ENCODE data around the gene SLCO4A1. TPM values are rescaled to one million over a fixed set of nuclear protein-coding genes. Genes with fewer than 3 reads are reported as not detected.

Gene SLCO4A1, protein sequence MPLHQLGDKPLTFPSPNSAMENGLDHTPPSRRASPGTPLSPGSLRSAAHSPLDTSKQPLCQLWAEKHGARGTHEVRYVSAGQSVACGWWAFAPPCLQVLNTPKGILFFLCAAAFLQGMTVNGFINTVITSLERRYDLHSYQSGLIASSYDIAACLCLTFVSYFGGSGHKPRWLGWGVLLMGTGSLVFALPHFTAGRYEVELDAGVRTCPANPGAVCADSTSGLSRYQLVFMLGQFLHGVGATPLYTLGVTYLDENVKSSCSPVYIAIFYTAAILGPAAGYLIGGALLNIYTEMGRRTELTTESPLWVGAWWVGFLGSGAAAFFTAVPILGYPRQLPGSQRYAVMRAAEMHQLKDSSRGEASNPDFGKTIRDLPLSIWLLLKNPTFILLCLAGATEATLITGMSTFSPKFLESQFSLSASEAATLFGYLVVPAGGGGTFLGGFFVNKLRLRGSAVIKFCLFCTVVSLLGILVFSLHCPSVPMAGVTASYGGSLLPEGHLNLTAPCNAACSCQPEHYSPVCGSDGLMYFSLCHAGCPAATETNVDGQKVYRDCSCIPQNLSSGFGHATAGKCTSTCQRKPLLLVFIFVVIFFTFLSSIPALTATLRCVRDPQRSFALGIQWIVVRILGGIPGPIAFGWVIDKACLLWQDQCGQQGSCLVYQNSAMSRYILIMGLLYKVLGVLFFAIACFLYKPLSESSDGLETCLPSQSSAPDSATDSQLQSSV
- total RNA-seq (1 to 10 TPM in 8 of 9 donors, under 1 TPM in 1; 0.39 to 8.6 (median 4.7) TPM), polyA plus RNA-seq (10 to 100 TPM in 2 of 3 donors, 1 to 10 TPM in 1; 2.9 to 27.0 (median 20.7) TPM)
- long read RNA-seq, donor 1: 0 reads
- long read RNA-seq, donor 2: 0 reads
- long read RNA-seq, donor 3: 0 reads
- long read RNA-seq, donor 4, partial matches to known transcripts: 0 of 1 reads
- long read RNA-seq, donor 4, other reads (novel, unspliced or antisense): 0 of 1 reads
- long read RNA-seq, donor 5, transcript SLCO4A1-201 (12 exons, 2,776 nt): major isoform, 9 of 13 reads
- long read RNA-seq, donor 5, partial matches to known transcripts: 0 of 13 reads
- long read RNA-seq, donor 5, other reads (novel, unspliced or antisense): 2 of 13 reads
- long read RNA-seq, donor 6, partial matches to known transcripts: 0 of 1 reads
- long read RNA-seq, donor 6, other reads (novel, unspliced or antisense): 0 of 1 reads
- long read RNA-seq, donor 7: 0 reads
- long read RNA-seq, donor 8: 0 reads
- long read RNA-seq, donor 9: 0 reads
- long read RNA-seq, donor 10: 0 reads

DNA sequence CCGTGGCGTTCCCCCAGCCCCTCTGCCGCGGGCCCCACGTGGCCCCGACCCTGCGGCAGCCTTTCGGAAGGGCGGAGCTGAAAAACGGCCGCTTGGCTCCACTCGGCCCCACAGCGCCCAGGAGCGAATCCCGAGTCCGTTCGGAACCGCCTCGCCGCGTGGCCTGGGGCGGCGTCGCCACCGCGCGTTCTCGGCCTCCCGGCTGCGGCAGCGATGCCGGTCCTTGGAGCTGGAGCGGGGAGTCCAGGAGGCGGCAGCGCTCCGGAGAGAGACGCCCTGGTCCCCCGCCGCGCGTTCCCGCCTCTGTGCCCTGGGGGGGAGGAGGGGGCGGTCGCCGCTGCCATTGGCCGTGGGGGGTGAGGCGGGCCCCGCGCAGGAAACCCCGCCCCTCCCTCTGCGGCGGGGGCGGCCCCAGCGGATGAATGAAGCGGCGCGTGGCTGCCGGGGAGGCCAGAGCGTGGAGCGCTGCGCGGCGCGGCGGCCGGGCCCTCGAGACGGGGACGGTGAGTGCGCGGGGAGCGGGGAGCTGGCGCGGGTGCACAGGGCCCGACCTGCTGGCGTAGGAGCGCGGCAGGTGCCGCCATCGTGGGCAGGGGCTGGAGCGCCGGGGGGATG lies at the start of gene SLCO4A1:
TSS of gene SLCO4A1 (plus strand) at position 453 of the 615 bp plus-strand sequence. CDS start 13,952 bp downstream, outside the sequence.
- TF ChIP-seq POLR2A (IDR thresholded peaks at IDR 0.05) (peak; percentile 15 to 65), CTCF (IDR thresholded peaks at IDR 0.05) (peak in 1 of 6 experiments; percentile 4)
- Histone ChIP-seq H3K4me3 (peak within 1 kb of the TSS in 2 of 4 donors; percentile 52 to 59), H3K36me3 (replicated peaks in 1 of 2) (no peaks in the 10 kb centered on the region), H3K27ac (peak within 1 kb of the TSS in 2 of 5 donors; percentile 56 to 83), H3K9me3 (replicated peaks in 1 of 3) (no peaks in the 10 kb centered on the region), H3K27me3 (peaks cover 5% of the 10 kb centered on the region), H3K4me1 (replicated peaks in 1 of 2) (peaks cover 12 to 25% of the 10 kb centered on the region in 2 donors)
- WGBS, 4 donors: 0 to 1% (median 0%) methylated on average over 28 to 82 of the region's 82 CpGs; no CpG with 5 or more reads in 1 of the 4 donors
- intact Hi-C loops (cut with DNase I): no loop called here
- DNase-seq: peak; percentile 60 to 81 (median 73)

DNA sequence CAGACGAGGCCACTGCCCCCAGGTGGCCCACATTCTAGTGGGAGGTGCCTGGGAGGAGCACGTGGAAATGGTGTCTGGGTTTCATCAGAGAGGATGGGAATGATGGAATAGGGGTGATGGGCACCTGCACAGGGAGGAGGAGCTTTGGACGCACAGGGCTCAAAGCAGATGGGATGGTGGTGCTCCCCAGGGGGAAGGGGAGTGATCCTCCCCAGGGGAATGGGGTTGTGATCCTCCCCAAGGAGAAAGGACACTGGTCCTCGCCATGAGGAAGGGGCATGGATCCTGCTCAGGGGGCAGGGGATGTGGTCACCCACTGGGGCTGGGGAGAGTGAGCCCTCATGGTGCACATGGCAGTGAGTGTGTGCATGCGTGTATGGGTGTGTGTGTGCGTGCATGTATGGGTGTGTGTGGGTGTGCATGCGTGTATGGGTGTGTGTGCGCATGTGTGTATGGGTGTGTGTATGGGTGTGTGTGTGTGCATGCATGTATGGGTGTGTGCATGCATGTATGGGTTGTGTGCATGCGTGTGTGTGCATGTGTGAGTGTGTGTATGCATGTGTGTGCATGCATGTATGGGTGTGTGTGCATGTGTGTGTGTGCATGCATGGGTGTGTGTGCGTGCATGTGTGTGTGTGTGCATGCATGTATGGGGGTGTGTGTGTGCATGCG lies 49.7 kb upstream of the SLCO4A1 start:
- TF ChIP-seq CTCF (IDR thresholded peaks at IDR 0.05) (no peak), POLR2A (IDR thresholded peaks at IDR 0.05) (no peak)
- intact Hi-C loops (cut with DNase I): no loop called here
- H3K4me1 ChIP-seq (replicated peaks in 1 of 2): peaks cover 4 to 18% of the 10 kb centered on the region in 2 donors
- H3K9me3 ChIP-seq (replicated peaks in 1 of 3): no peaks in the 10 kb centered on the region
- H3K36me3 ChIP-seq (replicated peaks in 1 of 2): no peaks in the 10 kb centered on the region
- H3K4me3 ChIP-seq: no peak overlapping the region
- no peak overlapping the region for H3K27ac ChIP-seq
- no peak for DNase-seq
- WGBS, 4 donors: 60 to 79% (median 73%) methylated on average over 10 to 11 of the region's 11 CpGs
- H3K27me3 ChIP-seq: peaks cover 15% of the 10 kb centered on the region

DNA sequence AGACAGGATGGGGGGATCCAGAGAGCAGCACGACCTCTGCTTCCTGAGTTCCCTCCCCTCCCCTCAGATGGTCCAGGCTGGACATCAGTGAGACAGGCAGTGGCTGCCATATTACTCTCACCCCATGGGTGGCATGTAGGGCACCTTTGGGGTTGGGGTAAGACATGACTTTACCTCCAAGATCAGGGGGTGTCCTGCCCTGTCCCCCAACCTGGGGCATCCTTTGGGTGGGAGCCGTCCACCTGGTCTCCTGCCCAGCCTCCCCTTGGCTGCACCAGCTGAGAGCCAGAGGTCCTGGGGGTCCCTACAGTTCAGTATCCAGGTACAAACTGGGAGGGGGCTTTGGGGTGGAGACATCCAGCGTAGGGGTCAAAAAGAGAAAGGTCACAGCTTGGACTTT lies 48.7 kb upstream of the SLCO4A1 start:
- H3K4me1 ChIP-seq (replicated peaks in 1 of 2): peaks cover 4 to 10% of the 10 kb centered on the region in 2 donors
- no peaks in the 10 kb centered on the region for H3K9me3 ChIP-seq (replicated peaks in 1 of 3)
- no peaks in the 10 kb centered on the region for H3K36me3 ChIP-seq (replicated peaks in 1 of 2)
- H3K27ac ChIP-seq: no peak overlapping the region
- DNase-seq: no peak
- H3K4me3 ChIP-seq: no peak overlapping the region
- intact Hi-C loops (cut with DNase I): no loop called here
- WGBS, 4 donors: 66 to 83% (median 68%) methylated on average over 1 to 3 of the region's 3 CpGs
- no peak for TF ChIP-seq CTCF (IDR thresholded peaks at IDR 0.05)
- no peak for TF ChIP-seq POLR2A (IDR thresholded peaks at IDR 0.05)
- H3K27me3 ChIP-seq: peaks cover 17% of the 10 kb centered on the region

Measured in adrenal gland (tissue), 19 donors.